ENCODE data around the gene SMG1.
A peak's percentile ranks its signal among the peaks of the same experiment; 100 is the strongest.
"Not testable (repeated sequence)": the region's sequence is repeated elsewhere in the genome, so short reads cannot be mapped to it uniquely, and the experiment has no call there.

SMG1 gene

DNA sequence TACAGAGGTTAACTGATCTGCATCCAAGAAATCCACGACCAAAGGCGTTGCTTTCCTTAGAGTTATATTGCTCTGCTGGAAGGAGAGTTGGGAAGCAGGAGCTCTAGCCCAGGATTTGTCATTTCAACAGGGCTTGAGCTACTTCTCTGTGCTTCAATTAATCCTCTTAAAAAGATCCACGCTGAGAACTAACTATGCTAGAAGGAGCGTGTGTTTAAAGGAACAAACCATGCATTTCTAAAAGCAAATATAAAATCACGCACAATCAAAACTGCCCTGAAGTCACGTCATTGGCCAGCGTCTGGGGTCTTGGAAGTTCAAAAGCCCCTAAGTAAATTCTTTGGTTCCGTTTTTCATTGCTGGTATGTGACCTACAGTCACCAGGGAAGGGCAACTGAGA lies 125.9 kb downstream of the SMG1 start:
- DNase-seq (ENCODE audit: low read depth), result no peak

DNA sequence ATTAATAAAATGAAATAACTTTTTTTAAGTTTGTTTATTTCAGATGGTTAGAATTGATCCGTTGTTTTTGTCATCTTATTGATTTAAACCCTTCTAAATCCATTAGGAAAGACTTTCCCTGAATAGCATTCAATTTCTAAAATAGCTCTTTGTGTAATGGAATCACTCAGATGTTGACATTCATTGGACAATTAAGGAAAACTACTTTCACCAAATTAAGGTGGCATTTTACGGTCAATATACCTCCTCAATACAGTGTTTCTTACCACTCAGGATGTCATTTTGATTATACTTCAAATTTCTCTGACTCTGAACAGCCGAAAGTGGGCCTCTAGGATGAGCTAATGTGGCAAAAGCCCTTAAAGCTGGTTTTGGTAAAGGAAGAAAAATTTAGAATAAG lies 126.7 kb downstream of the SMG1 start:
- DNase-seq (ENCODE audit: low read depth), result no peak

DNA sequence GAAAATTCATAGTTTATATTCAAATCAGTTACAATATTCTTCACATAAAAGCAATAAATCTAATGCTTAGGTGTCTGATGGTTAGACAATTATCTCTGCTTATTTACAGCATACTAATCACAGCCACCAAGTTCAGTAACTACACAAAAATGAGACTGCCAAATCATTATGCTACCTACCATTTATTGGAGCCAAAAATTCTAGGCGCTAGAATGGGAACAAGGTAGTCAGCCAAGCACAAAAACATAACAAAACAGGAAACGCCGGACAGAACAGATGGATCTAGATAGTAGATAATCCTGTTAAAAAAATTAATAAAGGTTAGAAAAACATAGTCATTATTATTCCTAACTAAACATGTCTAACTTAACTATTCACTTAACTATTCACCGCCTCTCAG lies 128.5 kb downstream of the SMG1 start:
- DNase-seq (ENCODE audit: low read depth), result no peak

DNA sequence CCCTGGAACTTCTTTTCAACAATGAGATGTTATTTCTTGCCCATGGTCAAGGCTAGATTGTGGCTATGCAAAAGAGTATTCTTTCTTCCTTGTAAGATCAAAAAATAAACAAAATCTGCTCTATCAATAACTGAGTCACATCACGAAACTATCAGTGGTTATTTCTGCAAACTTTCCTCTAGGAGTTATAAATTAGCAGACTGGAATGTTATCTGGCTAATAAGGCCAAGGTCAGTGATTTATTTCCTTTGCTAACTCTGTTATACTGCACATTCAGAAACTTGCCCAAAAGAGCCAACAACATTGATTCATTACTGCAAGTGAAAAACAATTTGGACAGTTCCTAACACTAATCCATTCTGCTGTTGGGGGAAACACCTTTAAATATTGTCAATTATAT lies 129.8 kb downstream of the SMG1 start:
- DNase-seq (ENCODE audit: low read depth), result no peak

DNA sequence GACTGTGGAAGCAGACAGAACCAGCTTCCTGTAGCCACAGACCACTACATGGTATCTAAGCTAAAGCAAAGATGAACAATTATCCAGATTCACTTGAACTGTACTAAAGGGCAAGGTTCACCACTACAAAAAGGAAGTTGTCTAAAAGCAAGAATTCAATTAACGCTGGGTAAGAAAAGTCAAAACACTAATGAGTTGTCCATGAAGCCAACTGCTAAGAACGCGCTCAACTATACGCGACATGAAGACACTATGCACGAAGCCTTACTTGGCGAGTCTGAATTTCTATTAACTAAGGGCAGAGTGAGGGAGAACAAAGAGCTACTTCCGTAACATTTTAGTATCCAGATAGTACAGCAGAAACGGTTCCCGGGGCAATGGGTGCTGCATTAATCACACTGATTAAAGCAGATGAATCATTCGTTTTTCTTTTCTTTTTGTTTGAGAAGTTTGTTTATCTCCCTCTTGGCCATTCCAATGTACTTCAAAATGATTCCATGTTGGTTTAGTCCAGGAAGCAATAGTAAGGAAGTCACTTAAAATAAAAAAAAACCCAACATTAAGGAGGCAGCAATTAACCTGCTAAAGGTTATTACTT lies 133.3 kb downstream of the SMG1 start:
- DNase-seq (ENCODE audit: low read depth), result no peak

DNA sequence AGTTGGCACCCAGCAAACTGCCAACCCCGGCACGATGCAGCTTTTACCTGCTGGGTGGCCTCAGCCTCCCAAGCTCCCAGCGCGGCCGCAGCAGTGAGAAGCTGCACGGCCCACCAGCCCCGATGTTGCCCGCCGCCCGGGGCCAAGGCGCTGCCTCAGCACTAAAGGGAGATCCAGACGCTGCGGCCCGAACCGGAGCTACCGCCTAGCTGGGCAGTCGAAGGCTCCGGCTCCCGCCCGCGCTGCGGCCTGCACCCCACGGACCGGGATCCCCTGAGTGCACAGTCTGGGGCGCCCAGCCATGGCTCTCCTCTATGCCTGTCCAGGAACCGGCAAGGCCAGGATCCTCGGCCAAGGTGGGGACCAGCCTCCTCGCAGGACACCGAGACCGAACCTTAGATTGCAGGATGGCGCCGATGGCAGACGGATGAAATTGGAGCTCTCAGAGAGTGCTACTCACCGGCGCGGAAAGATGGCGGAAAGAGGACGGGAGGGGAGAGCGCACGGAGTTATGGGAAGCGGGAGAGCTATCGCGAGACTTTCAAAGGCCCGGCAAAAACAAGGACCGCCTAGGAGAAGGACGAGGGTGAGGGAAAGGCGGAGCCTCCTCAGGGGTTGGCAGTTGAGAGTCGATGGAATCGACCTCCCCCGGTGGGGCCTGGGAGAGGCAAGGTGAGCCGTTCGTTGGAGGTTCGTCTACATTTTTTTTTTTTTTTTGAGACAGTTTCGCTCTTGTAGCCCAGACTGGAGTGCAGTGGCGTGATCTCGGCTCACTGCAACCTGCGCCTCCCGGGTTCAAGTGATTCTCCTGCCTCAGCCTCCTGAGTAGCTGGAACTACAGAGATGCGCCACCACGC lies 136.1 kb downstream of the SMG1 start, which contains the start of gene RPS15A:
Gene RPS15A, minus strand, starts transcription at position 485 of the 857 bp plus-strand sequence. CDS start 1,221 bp downstream, outside the sequence.
- peak; percentile 90 for DNase-seq (ENCODE audit: low read depth)

DNA sequence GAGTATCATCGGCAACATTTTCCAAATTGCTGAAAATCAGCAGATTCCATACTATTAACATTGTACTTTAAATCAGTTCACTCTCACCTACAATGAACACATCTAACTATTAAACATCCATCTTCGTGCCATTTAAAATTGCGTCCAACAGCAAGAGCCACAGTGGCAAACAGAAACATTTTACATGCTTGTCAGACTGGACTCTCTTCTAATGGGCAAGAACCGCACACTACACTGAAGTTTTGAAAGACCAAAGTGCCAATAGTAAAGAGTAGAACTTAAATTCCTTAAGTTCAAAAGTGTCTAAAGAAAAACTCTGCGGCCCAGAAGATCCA lies 136.7 kb downstream of the SMG1 start:
- DNase-seq (ENCODE audit: low read depth), result no peak

DNA sequence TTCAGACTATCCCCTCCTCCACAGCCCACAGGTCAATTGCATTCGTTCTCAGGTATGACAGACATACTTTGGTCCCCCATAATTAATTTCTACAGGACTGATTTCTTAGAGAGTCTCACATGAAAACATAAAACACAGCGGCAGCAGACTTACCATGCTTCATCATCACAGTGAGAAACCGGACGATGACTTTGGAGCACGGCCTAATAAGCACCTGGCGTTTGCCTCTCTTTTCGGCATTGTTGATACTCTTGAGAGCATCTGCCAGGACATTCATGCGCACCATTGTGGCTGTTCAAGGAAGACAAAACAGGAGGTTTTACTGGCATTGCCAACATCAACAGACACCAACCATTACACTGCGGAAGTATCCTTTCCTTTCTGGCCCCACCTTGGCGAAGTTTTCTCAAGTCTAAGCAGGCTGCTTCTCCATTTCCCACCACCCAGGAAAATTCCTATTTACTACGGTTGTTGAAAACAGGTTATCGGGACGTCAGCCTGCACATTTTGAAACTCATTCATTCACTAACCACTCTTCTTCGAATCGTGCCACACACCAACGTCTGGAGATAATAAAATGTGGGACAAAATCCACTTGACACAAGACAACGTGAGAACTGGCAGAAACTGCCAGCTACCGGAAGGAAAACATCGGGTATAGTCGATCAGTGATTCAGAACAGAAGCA lies 137.2 kb downstream of the SMG1 start:
- DNase-seq (ENCODE audit: low read depth), result no peak

DNA sequence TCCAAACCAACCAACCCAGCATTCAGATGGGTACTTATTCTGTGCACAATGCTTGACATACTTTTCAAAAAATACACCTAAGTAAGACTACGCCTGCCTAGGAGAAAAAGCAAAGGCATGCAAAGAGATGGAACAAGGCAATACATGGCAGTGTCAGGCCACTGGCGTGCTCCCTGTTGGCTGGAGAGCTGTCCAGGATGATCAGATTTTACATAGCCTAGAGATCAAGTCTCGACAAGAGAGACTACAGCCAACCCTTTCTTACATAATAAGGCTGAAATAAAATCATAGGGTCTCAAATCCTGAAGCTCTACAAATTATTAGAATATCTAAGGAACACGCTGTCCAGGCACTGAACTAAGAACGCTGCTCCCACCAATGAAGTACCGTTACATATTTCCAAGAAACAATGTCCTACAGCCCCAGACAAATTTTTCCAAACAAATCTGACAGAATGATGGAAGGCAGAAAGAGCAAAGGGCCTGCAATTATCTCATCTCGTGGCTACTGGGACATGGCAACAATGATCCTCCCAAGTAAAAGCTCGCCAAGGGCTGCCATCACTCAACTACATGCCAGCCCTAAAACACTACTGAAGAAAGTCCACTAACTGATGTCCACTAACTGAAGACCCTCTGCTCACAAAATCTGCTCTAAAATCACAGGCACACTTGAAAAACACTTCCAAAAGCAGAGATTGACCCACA lies 141.1 kb downstream of the SMG1 start:
- DNase-seq (ENCODE audit: low read depth), result no peak

DNA sequence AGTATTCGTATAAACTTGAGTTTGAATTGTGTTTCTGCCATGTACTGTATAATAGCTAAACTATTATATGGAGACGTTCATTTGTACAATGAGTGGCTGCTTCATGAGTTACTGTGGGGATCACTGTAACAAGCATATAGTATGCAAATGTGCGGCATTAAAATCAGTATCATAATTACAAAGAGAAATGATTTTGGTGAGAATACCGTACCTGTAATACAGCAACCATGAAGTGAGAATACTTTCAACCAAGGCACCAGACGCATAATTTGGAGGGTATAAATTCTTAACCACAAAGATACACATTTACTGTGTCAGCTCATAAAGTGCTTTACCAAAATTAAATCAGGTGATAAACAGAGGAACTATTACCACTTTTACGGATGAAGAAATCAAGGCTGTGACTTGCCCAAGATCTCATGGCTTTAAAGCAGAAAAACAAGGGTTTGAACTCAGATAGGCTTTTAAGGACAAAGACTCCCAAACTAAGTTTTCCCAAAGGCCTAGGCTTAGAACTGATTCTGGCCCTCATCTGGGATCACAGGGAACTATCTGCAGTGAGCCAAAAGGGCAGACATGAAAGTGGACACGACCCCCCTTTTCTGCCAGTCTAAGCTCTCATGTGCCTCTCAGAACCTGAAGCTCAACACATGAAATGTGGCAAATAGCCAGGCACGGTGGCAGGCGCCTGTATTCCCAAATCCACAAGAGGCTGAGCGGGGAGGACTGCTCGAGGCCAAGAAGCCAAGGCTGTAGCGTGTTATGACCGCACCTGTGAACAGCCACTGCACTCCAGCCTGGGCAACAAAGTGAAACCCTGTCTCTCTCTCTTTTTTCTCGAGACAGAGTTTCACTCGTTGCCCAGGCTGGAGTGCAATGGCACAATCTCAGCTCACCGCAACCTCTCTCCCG lies 142.5 kb downstream of the SMG1 start:
- no peak for DNase-seq (ENCODE audit: low read depth)

DNA sequence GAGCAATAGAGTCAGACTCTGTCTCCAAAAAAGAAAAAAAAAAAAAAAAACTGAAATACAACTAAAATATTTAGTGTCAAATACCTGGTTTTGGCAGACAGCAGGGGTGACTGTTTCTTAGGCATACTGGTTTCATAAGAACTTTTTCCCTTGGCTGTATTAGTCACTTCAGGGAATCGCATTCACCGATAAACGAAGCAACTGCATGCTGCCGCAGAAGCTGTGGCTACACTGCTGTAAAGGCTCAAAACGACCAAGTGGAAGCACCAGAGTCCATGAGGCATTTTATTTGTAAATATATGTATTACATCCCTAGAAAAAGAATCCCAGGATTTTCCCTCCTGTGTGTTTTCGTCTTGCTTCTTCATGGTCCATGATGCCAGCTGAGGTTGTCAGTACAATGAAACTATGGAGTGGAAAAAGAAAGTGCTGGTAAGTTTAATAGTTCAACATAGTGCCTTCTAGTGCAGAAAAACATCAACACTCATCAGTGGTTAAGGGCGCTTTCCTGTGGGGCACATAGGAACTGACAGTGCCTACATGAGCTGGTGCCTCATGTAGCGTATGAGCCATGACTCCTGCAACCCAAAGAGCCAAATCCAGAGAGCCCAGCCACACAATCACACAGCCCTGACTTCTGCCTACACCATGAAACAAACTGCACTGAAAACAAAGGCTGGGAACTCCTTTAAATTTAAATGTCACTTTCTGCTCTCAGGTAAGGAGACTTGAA lies 143.3 kb downstream of the SMG1 start:
- no peak for DNase-seq (ENCODE audit: low read depth)

DNA sequence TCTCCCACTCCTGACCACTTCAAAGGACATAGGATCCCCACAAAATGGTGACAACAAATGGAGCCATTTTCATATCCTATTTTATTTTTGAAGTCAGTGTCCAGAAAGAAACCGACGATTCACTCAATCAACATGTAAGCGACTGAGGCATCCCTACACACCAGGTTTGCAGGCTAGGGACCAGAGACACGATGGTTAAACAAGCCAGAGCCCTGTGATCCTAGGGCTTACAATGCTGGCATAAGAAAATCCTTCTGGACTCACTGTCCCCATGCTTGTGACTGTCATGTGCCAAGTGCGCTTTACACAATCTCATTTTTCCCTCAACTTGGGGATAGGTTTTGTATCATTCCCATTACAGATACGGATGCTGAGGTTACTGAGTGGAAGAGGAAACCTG lies 145.0 kb downstream of the SMG1 start:
- not testable (repeated sequence) for DNase-seq (ENCODE audit: low read depth)

DNA sequence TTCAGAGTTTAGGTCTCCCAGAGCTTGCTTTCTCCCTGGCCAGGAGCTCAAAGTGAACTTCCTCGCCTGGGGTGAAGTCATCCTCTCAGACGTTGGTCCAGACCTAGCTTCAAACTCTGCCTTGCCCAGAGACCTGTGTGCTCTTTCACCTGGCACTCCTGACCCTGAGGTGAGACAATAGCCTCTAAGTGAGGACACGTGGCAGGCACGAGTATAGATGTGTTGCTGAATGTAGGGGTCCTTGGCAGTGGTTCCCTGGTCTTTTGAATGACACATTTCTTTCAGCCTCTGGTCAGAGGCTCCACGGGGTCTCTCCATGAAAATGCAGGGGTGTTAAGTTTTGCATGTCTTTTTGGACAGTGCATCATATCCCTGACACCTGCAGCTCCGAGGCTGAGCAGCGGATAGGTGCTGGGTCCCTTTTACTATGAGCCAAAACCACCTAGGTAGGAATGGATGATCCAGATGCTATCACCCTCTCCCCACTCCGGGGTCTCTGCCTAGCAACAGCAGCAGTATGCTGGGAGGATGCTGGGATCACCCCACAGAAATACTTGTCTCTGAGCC lies 145.7 kb downstream of the SMG1 start:
- DNase-seq (ENCODE audit: low read depth), result not testable (repeated sequence)

DNA sequence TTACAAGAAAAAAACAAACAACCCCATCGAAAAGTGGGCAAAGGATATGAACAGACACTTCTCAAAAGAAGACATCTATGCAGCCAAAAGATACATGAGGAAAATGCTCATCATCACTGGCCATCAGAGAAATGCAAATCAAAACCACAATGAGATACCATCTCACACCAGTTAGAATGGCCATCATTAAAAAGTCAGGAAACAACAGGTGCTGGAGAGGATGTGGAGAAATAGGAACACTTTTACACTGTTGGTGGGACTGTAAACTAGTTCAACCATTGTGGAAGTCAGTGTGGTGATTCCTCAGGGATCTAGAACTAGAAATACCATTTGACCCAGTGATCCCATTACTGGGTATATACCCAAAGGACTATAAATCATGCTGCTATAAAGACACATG lies 148.5 kb downstream of the SMG1 start:
- not testable (repeated sequence) for DNase-seq (ENCODE audit: low read depth)

DNA sequence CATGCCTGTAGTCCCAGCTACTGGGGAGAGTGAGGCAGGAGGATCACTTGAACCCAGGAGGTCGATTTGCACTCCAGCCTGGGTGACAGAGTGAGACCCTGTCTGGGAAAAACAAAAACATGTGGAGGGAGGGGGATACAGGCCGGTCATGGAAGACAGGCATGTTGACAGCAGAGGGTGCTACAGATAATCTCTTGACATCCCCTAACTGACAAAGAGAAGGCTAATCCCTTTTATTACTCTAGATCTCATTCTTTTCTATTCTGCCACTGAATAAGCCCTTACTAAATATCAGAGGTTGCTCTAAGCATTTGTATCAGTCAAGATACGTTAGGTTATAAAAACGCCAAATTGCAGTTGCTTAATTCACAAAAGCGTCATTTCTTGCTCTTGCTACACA lies 149.9 kb downstream of the SMG1 start:
- not testable (repeated sequence) for DNase-seq (ENCODE audit: low read depth)

DNA sequence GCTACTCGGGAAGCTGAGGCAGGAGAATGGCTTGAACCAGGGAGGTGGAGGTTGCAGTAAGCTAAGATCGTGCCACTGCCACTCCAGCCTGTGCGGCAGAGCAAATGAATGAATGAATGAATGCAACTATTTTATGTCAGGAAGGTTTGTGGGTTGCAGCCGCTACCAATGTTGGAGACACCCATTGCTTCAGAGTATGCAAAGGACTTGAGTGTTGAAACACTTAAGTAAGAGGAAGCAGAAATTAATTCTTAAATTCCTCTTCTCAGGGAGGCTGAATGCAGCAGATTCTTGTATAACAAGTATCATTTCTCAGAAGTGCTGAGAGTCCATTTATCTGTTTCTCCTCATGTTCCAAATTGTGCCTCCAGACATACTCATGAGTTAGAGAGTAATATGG lies 151.6 kb downstream of the SMG1 start:
- not testable (repeated sequence) for DNase-seq (ENCODE audit: low read depth)

DNA sequence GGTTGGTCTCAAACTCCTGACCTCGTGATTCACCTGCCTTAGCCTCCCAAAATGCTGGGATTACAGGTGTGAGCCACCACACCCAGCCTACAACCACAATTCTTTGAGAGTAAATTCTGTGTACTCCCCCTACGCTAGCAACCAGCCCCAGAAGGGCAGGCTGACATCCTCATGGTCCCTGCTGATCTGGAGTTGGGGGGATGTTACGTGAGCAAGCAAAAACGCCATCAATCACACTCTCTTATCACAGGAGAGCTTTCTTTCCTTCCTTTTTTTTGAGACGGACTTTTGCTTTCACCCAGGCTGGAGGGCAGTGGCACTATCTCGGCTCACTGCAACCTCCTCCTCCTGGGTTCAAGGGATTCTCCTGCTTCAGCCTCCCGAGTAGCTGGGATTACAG lies 154.0 kb downstream of the SMG1 start:
- not testable (repeated sequence) for DNase-seq (ENCODE audit: low read depth)

DNA sequence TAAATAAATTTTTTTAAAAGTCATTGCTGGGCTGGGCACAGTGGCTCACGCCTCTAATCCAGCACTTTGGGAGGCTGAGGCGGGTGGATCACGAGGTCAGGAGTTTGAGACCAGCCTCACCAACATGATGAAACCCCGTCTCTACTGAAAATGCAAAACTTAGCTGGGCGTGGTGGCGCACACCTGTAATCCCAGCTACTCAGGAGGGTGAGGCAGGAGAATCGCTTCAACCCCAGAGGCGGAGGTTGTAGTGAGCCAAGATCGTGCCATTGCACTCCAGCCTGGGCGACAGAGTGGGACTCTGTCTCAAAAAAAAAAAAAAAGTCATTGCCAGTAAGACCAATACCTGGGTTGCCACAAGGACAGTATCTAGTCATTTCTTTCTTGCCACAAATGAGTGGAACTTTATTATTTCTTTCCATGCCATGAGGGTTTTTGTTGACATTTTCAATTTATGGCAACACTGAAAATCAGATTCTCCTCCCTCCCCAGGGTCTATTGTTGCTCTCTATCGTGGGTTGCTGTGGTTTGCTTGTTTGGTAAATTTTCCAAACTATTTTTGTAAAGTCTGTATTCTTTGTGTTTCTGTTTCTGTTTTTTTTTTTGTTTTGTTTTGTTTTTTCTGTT lies 155.8 kb downstream of the SMG1 start:
- not testable (repeated sequence) for DNase-seq (ENCODE audit: low read depth)

DNA sequence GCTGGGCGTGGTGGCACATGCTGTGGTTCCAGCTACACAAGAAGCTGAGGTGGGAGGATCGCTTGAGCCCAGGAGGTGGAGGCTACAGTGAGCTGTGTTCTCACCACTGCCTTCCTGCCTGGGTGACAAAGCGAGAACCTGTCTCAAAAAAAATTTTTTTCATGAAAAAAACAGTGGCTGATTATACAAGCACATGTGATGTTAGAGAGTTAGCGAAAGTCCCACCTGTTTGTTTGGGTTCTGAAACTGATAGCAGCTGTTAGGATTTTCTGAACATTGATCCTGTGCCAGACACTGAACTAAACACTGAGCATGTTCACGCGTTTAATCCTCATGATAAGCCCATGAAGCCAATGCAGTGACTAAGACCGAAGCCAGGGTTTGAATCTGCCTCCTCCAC lies 159.0 kb downstream of the SMG1 start:
- not testable (repeated sequence) for DNase-seq (ENCODE audit: low read depth)

DNA sequence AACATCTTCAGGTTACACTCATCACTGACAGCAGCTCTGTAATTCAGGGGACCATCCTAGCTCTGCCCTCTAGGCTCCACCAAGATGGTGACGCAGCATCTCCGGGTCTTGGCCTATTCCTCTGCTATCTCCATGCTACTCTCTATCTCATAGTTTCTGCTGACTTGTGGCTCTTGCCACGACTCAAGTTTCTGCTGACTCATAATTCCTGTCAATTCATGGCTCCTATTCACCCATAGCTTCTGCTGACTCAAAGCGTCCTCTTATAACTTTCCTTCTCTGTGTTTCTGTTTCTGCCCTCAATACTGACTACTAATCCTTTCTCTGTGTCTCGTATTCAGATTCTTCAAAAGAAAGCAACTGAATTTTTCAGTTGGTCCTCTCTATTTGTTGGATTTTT lies 163.5 kb downstream of the SMG1 start:
- not testable (repeated sequence) for DNase-seq (ENCODE audit: low read depth)

Data from T follicular helper cell (primary cell).